NCI-H2196 treated with DMSO at 0.1 percent for 48 hours (cell line): ENCODE measurements around the gene RANBP3.
A peak's percentile ranks its signal among the peaks of the same experiment; 100 is the strongest.
"Not testable (repeated sequence)": the region's sequence is repeated elsewhere in the genome, so short reads cannot be mapped to it uniquely, and the experiment has no call there.

ENCODE experiments used
- DNase-seq: peaks from one replicate; lab custom pipeline; 2025; ENCODE audit not compliant: unreplicated experiment; lab: John Stamatoyannopoulos, UW

Gene RANBP3

GRCh38 chr19:5966941-5967340, 11.0 kb downstream of the RANBP3 start:
- no peak for DNase-seq

GRCh38 chr19:5966215-5966614, 11.7 kb downstream of the RANBP3 start:
- DNase-seq = no peak

DNA sequence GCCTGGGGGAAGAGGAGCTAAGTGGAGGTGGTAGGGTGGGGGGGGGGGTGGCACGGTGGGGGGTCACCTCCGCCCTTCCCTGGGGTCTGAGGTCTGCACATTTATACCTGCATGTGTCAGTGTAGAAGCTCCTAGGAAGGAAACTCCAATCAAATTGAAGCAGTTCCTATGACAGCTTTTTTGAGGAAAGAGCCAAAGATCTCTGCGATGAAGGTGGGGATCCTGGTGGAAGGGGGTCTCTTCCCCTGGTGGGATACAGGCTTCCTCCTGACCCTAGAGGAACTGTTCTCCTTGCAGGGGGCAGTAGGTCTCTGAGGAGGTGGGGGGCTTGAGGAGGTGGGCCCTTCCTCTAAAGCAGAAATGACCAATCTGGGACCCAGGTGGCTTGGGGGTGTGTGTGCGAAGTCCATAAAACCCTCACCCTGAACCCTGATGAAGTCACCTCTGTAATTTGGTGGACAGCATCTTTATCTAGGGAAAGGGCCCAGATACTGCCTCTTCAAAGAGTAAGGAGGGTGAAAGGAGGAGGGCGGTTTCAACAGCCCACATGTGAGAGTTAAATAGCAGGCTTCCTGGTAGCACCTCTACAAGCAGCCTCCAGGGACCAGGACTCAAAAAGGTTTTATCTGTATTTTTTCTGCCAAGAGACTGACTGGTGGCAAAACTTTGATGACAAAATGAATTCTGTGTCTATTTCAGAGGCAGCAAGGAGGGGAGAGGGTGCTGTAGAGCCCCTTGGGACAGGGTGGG, 12.9 kb downstream of the RANBP3 start:
- DNase-seq = no peak

GRCh38 chr19:5963855-5964254, 14.1 kb downstream of the RANBP3 start:
- no peak for DNase-seq

GRCh38 chr19:5963259-5963658, 14.7 kb downstream of the RANBP3 start:
- DNase-seq = not testable (repeated sequence)

DNA sequence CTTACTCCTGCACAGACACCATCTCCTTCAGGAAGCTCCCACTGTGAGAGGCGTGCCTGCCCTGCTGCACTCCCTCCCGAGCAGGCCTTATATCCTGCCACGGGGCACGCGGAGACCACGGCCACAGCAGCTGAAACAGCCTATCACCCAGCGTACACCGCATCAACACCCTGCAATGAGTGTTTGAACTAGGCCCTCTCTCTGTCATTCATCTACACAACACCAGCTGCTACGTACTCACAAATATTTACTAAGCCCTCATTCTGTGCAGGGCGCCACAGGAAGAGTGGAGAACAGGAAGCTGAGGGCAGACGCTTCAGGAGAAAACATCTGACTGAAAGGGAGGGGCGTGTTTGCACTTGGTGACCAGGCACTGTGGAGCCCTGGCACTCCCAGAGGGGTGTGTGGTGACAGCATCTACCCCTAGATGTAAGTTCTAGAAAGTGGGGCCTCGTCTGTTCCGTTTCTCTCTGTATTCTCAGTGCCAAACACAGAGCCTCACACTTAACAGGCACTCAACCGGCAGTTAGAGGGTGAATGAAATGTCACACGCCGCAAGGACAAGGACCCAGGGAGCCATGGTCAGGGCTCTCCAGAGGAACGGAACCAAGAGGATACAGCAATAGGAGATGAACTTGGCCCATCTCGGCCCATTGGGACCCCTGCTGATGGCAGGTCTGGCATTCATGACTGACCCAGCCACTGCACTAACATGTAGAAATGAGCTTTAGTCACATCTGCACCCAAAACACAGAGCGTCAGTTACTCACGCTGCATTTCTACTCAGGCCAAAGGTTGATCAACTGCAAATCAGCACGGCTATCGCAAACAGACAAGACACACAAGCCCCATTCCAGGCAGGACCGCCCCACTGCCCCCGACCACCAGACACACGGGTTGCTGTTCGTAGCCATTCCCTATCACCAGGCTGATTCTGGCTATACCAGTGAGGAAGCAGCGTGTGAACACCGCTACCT, 15.7 kb downstream of the RANBP3 start:
- DNase-seq = peak; percentile 94

DNA sequence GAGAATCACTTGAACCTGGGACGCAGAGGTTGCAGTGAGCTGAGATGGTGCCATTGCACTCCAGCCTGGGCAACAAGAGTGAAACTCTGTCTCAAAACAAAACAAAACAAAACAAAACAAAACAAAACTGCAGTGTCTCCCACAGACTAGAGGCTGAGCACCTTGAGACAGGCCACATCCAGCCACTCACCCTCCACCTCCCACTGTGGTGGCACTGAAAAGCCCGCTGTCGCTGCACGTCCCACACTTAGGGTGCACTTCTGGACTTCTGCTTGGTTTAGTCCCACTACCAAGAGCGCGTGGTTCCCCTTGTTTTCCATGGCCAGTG, 16.3 kb downstream of the RANBP3 start:
- not testable (repeated sequence) for DNase-seq

DNA sequence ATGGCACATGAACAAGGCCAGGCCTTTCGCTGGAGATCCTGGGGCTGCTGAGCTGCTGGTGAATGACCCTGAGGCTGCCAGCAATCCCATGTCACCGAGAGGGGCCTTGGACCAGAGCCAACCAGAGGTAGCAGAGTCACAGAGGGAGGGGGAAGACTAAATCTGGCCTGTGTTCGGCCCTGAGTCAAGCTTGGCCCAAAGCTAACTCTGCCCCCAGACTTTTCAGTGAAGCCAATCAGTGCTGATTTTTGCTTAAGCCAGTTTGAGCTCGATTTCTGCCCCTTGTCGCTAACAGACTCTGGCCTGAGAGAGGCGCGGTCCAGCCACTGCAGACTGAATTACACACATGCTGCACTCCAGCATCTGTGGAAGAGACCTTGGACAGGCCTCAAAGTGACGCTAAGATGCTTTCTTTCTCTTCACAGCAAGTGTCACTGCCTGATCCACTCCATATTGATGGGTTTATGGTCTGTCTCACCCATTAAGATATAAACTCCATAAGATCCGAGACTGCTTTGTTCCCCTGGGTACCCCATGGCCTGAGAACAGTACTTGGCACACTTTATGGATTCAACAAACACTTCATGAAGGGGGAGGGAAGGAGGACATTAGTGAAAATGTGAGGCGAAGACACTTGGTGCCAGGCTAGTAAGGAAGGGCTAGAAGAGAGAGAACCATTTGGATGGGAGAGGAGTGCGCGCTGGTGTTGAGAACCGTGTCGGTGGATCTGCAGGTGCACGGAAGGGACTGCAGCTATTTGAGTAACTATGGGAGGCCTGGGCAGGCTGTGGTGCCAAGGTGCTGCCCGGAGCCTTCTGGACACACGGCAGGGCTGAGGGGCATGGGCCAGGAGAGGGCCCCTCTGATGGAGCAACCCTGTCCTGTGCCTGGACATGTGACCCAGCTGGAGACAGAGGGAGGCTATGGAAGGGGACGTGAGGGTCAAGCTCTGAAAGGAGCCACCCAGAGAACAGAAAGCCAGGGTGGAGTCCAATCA, 17.6 kb downstream of the RANBP3 start:
- peak; percentile 71 for DNase-seq

- DNase-seq = no peak
These were observed 18.5 kb downstream of the RANBP3 start for GRCh38 chr19:5959260-5960004.

DNA sequence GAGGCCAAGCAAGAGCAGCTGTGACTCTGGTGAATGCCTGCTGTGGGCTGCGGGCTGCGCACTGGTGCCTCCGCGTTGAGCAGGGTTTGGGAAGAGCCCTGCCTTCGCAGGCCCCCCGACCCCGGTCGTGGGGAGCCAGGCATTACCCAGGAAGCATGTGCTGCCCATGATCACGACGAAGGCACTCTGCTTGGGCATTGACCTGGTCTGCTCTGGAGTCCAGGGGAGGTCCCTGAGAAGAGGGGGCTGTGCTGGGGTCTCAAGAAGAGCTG, 19.2 kb downstream of the RANBP3 start:
- no peak for DNase-seq

DNA sequence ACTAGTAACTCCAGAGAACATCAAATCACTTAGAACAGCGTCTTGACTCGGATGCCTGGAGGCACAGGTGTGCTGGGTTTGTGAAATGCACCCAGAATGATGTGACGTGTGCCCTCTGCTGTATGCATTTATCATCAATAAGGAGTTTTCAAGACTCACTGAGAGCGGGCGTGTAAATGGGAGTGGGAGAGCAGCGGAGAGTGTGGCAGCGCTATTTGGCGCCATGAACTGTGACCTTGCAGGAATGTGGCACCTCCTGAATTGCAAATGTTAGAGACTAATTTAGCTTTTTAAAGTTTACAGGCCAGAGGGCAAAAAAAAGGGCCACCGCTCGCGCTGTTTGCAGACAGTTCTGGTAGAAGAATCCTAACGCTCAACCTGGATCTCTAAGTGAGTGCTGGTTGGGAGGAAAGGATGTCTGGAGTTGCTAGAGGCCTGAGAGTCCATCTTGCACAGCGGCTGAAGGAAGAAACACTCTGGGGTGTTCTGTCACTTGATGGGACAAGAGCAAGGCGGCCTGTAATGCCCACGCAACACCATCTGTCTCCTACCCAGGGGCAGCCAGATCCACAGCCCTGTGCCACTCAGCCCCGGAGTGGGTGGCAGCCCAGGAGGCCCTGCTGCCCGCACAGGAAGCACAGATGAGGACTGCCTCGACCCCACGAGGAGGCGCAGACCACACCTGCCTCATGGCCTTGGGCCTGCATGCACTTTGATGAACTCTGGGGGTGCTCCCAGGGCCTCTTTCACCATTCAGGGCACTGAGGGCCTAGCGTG, 19.7 kb downstream of the RANBP3 start:
- DNase-seq = no peak

- DNase-seq = no peak
These were observed 20.8 kb downstream of the RANBP3 start for GRCh38 chr19:5957170-5957569.

- DNase-seq = no peak
These were observed 21.2 kb downstream of the RANBP3 start for GRCh38 chr19:5956728-5957127.

DNA sequence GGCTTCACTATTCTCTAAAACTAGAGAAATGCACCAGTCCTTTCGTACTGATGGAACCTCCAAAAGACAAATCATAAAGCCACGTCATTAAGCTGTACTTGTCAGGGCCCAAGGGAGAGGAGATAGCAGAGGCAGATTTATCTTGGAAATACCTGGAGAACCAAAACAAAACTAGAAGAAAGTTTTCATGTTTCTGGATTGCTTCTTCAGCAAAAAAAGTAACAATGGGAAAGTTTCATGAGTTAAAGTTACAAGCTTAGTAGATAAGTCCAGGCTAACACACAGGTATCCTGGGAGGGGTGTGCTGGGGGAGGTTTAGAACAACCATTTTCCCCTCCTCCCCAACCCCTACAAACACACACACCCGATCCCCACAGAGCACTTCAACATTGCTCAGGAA, 21.6 kb downstream of the RANBP3 start:
- DNase-seq = no peak

DNA sequence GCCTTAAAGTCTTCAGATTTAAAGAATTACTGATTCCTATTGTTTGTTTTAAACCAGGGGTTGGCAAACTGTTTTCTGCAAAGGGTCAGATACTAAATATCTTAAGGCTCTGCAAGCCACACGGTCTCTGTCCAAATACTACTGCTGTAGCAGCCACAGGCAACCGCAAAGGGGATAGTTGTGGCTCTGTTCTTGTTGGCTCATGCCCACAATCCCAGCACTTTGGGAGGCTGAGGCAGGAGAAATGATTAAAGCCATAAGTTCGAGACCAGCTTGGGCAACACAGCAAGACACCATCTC, 22.4 kb downstream of the RANBP3 start:
- DNase-seq = no peak

DNA sequence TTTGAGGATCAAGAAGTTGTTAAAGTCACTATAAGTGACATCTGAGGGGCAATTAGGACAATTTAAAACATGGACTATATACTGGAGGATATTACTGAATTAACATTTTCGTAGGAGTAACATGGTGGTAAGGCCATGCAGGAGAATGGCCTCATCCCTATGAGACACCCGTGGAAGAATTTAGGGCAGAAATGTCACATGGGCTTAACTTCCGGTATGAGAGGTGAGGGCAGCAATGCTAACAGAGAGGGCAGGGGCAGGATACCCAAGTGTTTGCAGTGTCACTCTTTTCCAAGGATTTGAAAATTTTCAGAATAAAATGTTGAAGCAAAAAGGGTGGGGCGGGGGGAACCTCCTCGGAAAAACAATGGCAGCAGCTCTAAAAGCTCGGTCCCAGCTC, 23.6 kb downstream of the RANBP3 start:
- DNase-seq = no peak

- no peak for DNase-seq
These were observed 24.2 kb downstream of the RANBP3 start for GRCh38 chr19:5953680-5954213.

- DNase-seq = no peak
These were observed 24.8 kb downstream of the RANBP3 start for GRCh38 chr19:5953030-5953589.
